Thymus (tissue), 11 donors: ENCODE measurements around the gene SRR. TPM values are rescaled to one million over a fixed set of nuclear protein-coding genes. Genes with fewer than 3 reads are reported as not detected.

Source experiments
- DNase-seq, 9 donors: peaks; one replicate each; pipeline ENCODE4 v3.0.0-alpha.2; 2013; ENCODE audit warnings: low spot score in 9 of 9, low read depth in 6 of 9, missing footprints in 1 of 9
- H3K27ac ChIP-seq, 2 donors: one replicate each; pipeline ENCODE4 v1.5.1; 2013; ENCODE audit warnings: control low read depth in 1 of 2, low read depth in 1 of 2, low read length in 1 of 2, mild to moderate bottlenecking in 1 of 2, moderate library complexity in 1 of 2
- H3K27me3 ChIP-seq, 2 donors: one replicate each; pipeline ENCODE4 v1.5.1; 2013; ENCODE audit warnings: low read length in 1 of 2; ENCODE audit not compliant: control insufficient read depth in 2 of 2, insufficient read depth in 1 of 2
- H3K36me3 ChIP-seq, 2 donors: one replicate each; pipeline ENCODE4 v1.5.1; 2013; ENCODE audit warnings: low read length in 1 of 2, mild to moderate bottlenecking in 1 of 2, moderate library complexity in 1 of 2; ENCODE audit not compliant: control insufficient read depth in 2 of 2, insufficient read depth in 2 of 2
- H3K4me1 ChIP-seq, 2 donors: one replicate each; pipeline ENCODE4 v1.5.1; 2013; ENCODE audit warnings: low read length in 2 of 2; ENCODE audit not compliant: control insufficient read depth in 2 of 2, insufficient read depth in 2 of 2
- H3K4me3 ChIP-seq, 2 donors: one replicate each; pipeline ENCODE4 v1.5.1; 2013; ENCODE audit warnings: low read length in 2 of 2, control low read depth in 1 of 2, mild to moderate bottlenecking in 1 of 2
- H3K9me3 ChIP-seq, 2 donors: one replicate each; pipeline ENCODE4 v1.5.1; 2013; ENCODE audit warnings: low read length in 1 of 2, mild to moderate bottlenecking in 1 of 2; ENCODE audit not compliant: control insufficient read depth in 2 of 2, insufficient read depth in 1 of 2
- WGBS: extraction: QIAGEN DNeasy Blood & Tissue Kit; methylation state at CpG from one replicate; pipeline ENCODE4 v1.1.7; 2013; 5-methylcytosine and 5-hydroxymethylcytosine counted together
- polyA plus RNA-seq: library from polyadenylated mRNA; stranded (reverse); fragments of 200-250 nt; gene quantifications from one replicate; pipeline ENCODE4 v1.2.3, GENCODE V29; 2013
- total RNA-seq: library from RNA; stranded (reverse); fragments of 120-200 nt; gene quantifications from one replicate; pipeline ENCODE4 v1.2.4, GENCODE V29; 2013
- donor health status: healthy.

Gene SRR
- total and polyA plus RNA-seq, 2 donors, result 8.3 to 8.7 TPM

DNA sequence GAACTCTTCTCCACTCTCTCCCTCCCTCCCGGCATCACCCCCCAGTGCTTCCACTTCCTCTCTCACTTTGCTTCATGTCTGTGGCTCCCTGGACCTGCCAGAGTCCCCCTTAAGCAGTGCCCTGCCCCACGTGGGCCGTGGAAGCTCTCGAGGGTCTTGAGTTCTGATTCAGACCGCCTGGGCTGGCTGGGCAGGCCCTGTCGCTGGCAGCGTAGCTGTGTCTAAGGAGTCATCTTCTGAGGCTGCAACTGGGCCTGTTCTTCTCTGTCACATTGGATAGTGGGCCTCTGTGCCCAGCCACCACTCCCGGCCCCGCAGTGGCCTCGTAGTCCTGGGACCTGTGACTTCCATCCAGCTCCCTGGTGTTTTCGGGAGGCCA lies 66.5 kb downstream of the SRR start:
- peaks cover 22 to 28% of the 10 kb centered on the region in 2 donors for H3K36me3 ChIP-seq
- no peaks in the 10 kb centered on the region for H3K9me3 ChIP-seq
- WGBS, result 97% methylated on average over 11 of the region's 11 CpGs
- no peak overlapping the region for H3K4me3 ChIP-seq
- no peak for DNase-seq
- no peak overlapping the region for H3K27ac ChIP-seq
- no peaks in the 10 kb centered on the region for H3K27me3 ChIP-seq
- H3K4me1 ChIP-seq, result no peaks in the 10 kb centered on the region

DNA sequence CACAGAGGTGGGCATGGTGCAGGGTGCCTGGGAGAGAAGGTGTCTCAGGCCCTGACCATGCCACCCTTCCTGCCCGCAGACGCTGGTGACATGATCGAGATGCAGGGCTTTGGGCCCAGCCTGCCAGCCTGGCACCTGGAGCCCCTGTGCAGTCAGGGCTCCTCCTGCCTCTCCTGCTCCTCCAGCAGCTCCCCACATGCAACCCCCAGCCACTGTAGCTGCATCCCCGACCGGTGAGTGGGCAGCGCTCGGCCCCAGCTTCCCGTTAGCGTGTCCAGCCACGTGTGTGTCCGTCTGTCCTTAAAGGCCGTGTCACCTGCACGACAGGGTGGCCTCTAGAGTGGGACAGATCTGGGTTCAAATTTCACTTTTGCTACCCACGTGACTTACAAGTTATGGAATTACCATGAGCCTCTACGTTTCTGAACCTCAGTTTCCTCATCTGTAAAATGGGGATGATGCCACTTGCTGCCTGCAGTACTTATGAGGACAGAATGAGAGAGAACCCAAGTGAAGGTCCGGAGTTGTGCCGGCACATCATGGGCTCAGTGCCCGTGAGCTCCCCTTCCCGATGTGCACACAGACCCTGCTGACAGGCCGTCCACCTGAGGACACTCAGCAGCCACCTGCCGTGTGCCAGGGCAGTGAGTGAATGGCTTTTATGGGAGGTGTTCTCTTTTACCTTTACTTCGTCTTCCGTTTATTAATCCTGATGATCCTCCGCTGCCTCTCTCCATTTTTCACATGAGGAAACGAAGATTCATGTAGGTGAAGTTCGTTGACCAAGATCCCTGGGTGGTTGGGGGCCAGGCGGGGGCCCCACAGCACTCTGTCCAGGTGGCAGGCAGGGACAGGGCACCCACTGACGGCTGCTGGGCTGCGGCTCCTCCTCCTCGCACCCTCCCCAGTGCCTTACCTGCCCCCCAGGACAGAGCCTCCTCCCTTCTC lies 67.7 kb downstream of the SRR start:
- no peaks in the 10 kb centered on the region for H3K9me3 ChIP-seq
- no peak for DNase-seq
- no peak overlapping the region for H3K27ac ChIP-seq
- peaks cover 22 to 37% of the 10 kb centered on the region in 2 donors for H3K36me3 ChIP-seq
- WGBS, result 97% methylated on average over 30 of the region's 30 CpGs
- no peaks in the 10 kb centered on the region for H3K27me3 ChIP-seq
- no peak overlapping the region for H3K4me3 ChIP-seq
- no peaks in the 10 kb centered on the region for H3K4me1 ChIP-seq

DNA sequence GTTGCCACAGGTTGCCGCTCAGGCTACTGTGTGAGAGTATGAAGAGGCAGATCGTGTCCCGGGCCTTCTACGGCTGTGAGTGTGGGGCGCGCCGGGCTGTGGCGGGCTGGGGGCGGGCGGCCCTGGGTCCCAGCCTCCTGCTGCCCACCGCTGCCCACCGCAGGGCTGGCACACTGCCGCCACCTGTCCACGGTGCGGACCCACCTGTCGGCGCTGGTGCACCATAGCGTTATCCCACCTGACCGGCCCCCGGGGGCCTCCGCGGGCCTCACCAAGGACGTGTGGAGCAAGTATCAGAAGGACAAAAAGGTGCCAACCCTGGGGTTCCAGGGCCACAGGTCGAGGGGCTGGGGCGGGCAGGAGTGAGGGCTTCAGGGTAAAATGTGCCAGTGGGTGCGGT lies 68.4 kb downstream of the SRR start:
- H3K36me3 ChIP-seq, result peaks cover 19 to 38% of the 10 kb centered on the region in 2 donors
- no peaks in the 10 kb centered on the region for H3K27me3 ChIP-seq
- H3K27ac ChIP-seq, result no peak overlapping the region
- WGBS, result 99% methylated on average over 26 of the region's 26 CpGs
- no peaks in the 10 kb centered on the region for H3K4me1 ChIP-seq
- H3K9me3 ChIP-seq, result no peaks in the 10 kb centered on the region
- no peak for DNase-seq
- H3K4me3 ChIP-seq, result no peak overlapping the region

DNA sequence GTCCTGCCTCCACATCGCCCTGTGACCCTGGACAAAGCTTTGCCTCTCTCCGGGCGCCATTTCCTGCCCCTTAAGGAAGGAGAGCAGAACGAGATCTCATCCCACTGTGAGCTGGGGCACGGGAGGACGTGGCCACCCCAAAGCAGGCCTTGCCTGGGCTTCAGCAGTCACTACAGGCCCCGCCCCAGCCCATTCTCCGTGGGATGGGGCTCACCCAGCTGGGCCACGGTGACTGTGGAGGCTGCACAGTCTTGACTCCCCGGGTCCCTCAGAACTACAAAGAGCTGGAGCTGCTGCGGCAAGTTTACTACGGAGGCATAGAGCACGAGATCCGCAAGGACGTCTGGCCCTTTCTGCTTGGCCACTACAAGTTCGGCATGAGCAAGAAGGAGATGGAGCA lies 68.9 kb downstream of the SRR start:
- Histone ChIP-seq H3K27me3 (no peaks in the 10 kb centered on the region), H3K9me3 (no peaks in the 10 kb centered on the region), H3K27ac (no peak overlapping the region), H3K36me3 (peaks cover 22 to 39% of the 10 kb centered on the region in 2 donors), H3K4me3 (no peak overlapping the region), H3K4me1 (no peaks in the 10 kb centered on the region)
- 92% methylated on average over 16 of the region's 16 CpGs for WGBS
- no peak for DNase-seq

DNA sequence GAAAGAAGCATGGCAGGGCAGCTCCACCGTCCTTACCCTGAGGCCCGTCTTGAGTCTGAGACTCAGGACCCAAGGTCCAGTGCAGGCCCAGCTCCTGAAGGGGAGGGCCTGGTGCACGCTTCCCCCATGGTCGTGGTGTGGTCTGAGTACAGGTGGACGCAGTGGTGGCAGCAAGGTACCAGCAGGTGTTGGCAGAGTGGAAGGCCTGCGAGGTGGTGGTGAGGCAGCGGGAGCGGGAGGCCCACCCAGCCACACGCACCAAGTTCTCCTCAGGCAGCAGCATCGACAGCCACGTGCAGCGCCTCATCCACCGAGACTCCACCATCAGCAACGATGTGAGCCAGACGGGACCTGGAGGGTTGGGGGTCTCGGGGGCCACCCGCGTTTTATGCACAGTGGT lies 69.4 kb downstream of the SRR start:
- Histone ChIP-seq H3K4me3 (no peak overlapping the region), H3K4me1 (no peaks in the 10 kb centered on the region), H3K9me3 (no peaks in the 10 kb centered on the region), H3K36me3 (peaks cover 26 to 43% of the 10 kb centered on the region in 2 donors), H3K27ac (no peak overlapping the region), H3K27me3 (no peaks in the 10 kb centered on the region)
- no peak for DNase-seq
- 98% methylated on average over 18 of the region's 18 CpGs for WGBS

Other genes with a start within 250 kb of the SRR start
- gene HIC1, start 248.8 kb upstream of the SRR start, total RNA-seq, result 11.8 TPM
- 4.2 TPM for gene HIC1, start 248.8 kb upstream of the SRR start, polyA plus RNA-seq
- gene SMG6, start 165 bp upstream of the SRR start, total RNA-seq, result 31.0 TPM
- 30.0 TPM for gene SMG6, start 165 bp upstream of the SRR start, polyA plus RNA-seq
- 18.3 TPM for gene TSR1, start 32.5 kb downstream of the SRR start, total RNA-seq
- 12.4 TPM for gene TSR1, start 32.5 kb downstream of the SRR start, polyA plus RNA-seq
- 25.3 TPM for gene SGSM2, start 33.6 kb downstream of the SRR start, total RNA-seq
- 100 TPM for gene SGSM2, start 33.6 kb downstream of the SRR start, polyA plus RNA-seq
- 2.4 TPM for gene MNT, start 97.1 kb downstream of the SRR start, total RNA-seq
- 9.8 TPM for gene MNT, start 97.1 kb downstream of the SRR start, polyA plus RNA-seq
- gene METTL16, start 207.9 kb downstream of the SRR start, total RNA-seq, result 19.2 TPM
- gene METTL16, start 207.9 kb downstream of the SRR start, polyA plus RNA-seq, result 37.1 TPM